ENCODE measurements around the gene FGF14. TPM values are rescaled to one million over a fixed set of nuclear protein-coding genes. Genes with fewer than 3 reads are reported as not detected.

The FGF14 gene
- total RNA-seq, 1 experiment from 2014 or later = not detected

- Histone ChIP-seq H3K27me3 (ENCODE audit: low read length) (no peaks in the 10 kb centered on the region), H3K9ac (ENCODE audit: low read length) (no peak overlapping the region), H3K4me2 (ENCODE audit: low read depth, low read length, poor library complexity, severe bottlenecking) (no peak overlapping the region), H3K4me1 (ENCODE audit: low read length) (no peaks in the 10 kb centered on the region), H3K79me2 (ENCODE audit: low read length) (no peaks in the 10 kb centered on the region), H3K36me3 (ENCODE audit: insufficient read depth, low read length) (no peaks in the 10 kb centered on the region), H2AFZ (ENCODE audit: low read length) (no peak overlapping the region), H3K9me2 (replicated peaks; ENCODE audit: insufficient read depth, low read length) (no peaks in the 10 kb centered on the region), H4K20me1 (ENCODE audit: insufficient read depth, low read depth, low read length) (no peaks in the 10 kb centered on the region), H3K4me3 (ENCODE audit: low read length) (no peak overlapping the region), H3K27ac (ENCODE audit: low read length) (no peak overlapping the region), H3K9me3 (ENCODE audit: low read length) (no peaks in the 10 kb centered on the region)
- no peak for DNase-seq
Observed at GRCh38 chr13:101978552-101979315, 423.1 kb downstream of the FGF14 start.

GRCh38 chr13:101977475-101977874 is 424.4 kb downstream of the FGF14 start:
- H3K4me2 ChIP-seq (ENCODE audit: low read depth, low read length, poor library complexity, severe bottlenecking) = no peak overlapping the region

GRCh38 chr13:101972191-101972590 is 429.7 kb downstream of the FGF14 start:
- Histone ChIP-seq H3K36me3 (ENCODE audit: insufficient read depth, low read length) (no peaks in the 10 kb centered on the region), H4K20me1 (ENCODE audit: insufficient read depth, low read depth, low read length) (no peaks in the 10 kb centered on the region), H3K9me3 (ENCODE audit: low read length) (no peaks in the 10 kb centered on the region), H3K4me2 (ENCODE audit: low read depth, low read length, poor library complexity, severe bottlenecking) (no peak overlapping the region), H3K4me1 (ENCODE audit: low read length) (no peaks in the 10 kb centered on the region), H3K27me3 (ENCODE audit: low read length) (no peaks in the 10 kb centered on the region), H3K79me2 (ENCODE audit: low read length) (no peaks in the 10 kb centered on the region), H2AFZ (ENCODE audit: low read length) (no peak overlapping the region), H3K9me2 (replicated peaks; ENCODE audit: insufficient read depth, low read length) (no peaks in the 10 kb centered on the region), H3K9ac (ENCODE audit: low read length) (no peak overlapping the region), H3K4me3 (ENCODE audit: low read length) (no peak overlapping the region), H3K27ac (ENCODE audit: low read length) (no peak overlapping the region)
- DNase-seq = no peak

More at GRCh38 chr13:101977475-101977874, 424.4 kb downstream of the FGF14 start:
- H3K4me1 ChIP-seq (ENCODE audit: low read length) = no peaks in the 10 kb centered on the region
- H3K27me3 ChIP-seq (ENCODE audit: low read length) = no peaks in the 10 kb centered on the region
- H3K9ac ChIP-seq (ENCODE audit: low read length) = no peak overlapping the region
- no peak overlapping the region for H3K4me3 ChIP-seq (ENCODE audit: low read length)
- H3K36me3 ChIP-seq (ENCODE audit: insufficient read depth, low read length) = no peaks in the 10 kb centered on the region
- H3K79me2 ChIP-seq (ENCODE audit: low read length) = no peaks in the 10 kb centered on the region
- no peaks in the 10 kb centered on the region for H4K20me1 ChIP-seq (ENCODE audit: insufficient read depth, low read depth, low read length)
- no peaks in the 10 kb centered on the region for H3K9me2 ChIP-seq (replicated peaks; ENCODE audit: insufficient read depth, low read length)
- DNase-seq = no peak
- no peaks in the 10 kb centered on the region for H3K9me3 ChIP-seq (ENCODE audit: low read length)
- no peak overlapping the region for H3K27ac ChIP-seq (ENCODE audit: low read length)
- H2AFZ ChIP-seq (ENCODE audit: low read length) = no peak overlapping the region

- no peak overlapping the region for H3K9ac ChIP-seq (ENCODE audit: low read length)
- H3K4me3 ChIP-seq (ENCODE audit: low read length) = no peak overlapping the region
- H3K27ac ChIP-seq (ENCODE audit: low read length) = no peak overlapping the region
- H3K9me3 ChIP-seq (ENCODE audit: low read length) = no peaks in the 10 kb centered on the region
- no peaks in the 10 kb centered on the region for H3K9me2 ChIP-seq (replicated peaks; ENCODE audit: insufficient read depth, low read length)
- H3K4me1 ChIP-seq (ENCODE audit: low read length) = no peaks in the 10 kb centered on the region
- H3K36me3 ChIP-seq (ENCODE audit: insufficient read depth, low read length) = no peaks in the 10 kb centered on the region
- H3K79me2 ChIP-seq (ENCODE audit: low read length) = no peaks in the 10 kb centered on the region
- H4K20me1 ChIP-seq (ENCODE audit: insufficient read depth, low read depth, low read length) = no peaks in the 10 kb centered on the region
- no peak for DNase-seq
- H2AFZ ChIP-seq (ENCODE audit: low read length) = no peak overlapping the region
- no peak overlapping the region for H3K4me2 ChIP-seq (ENCODE audit: low read depth, low read length, poor library complexity, severe bottlenecking)
- H3K27me3 ChIP-seq (ENCODE audit: low read length) = no peaks in the 10 kb centered on the region
Observed at GRCh38 chr13:101970341-101970740, 431.5 kb downstream of the FGF14 start.

GRCh38 chr13:101967781-101968180 is 434.1 kb downstream of the FGF14 start:
- no peak overlapping the region for H3K27ac ChIP-seq (ENCODE audit: low read length)
- no peaks in the 10 kb centered on the region for H3K27me3 ChIP-seq (ENCODE audit: low read length)
- no peaks in the 10 kb centered on the region for H3K9me3 ChIP-seq (ENCODE audit: low read length)
- DNase-seq = no peak
- no peaks in the 10 kb centered on the region for H3K9me2 ChIP-seq (replicated peaks; ENCODE audit: insufficient read depth, low read length)
- no peaks in the 10 kb centered on the region for H3K4me1 ChIP-seq (ENCODE audit: low read length)
- H4K20me1 ChIP-seq (ENCODE audit: insufficient read depth, low read depth, low read length) = no peaks in the 10 kb centered on the region
- H3K36me3 ChIP-seq (ENCODE audit: insufficient read depth, low read length) = no peaks in the 10 kb centered on the region
- H3K4me3 ChIP-seq (ENCODE audit: low read length) = no peak overlapping the region
- no peak overlapping the region for H3K4me2 ChIP-seq (ENCODE audit: low read depth, low read length, poor library complexity, severe bottlenecking)
- H3K79me2 ChIP-seq (ENCODE audit: low read length) = no peaks in the 10 kb centered on the region
- no peak overlapping the region for H2AFZ ChIP-seq (ENCODE audit: low read length)
- no peak overlapping the region for H3K9ac ChIP-seq (ENCODE audit: low read length)

GRCh38 chr13:101967216-101967615 is 434.6 kb downstream of the FGF14 start:
- no peak overlapping the region for H2AFZ ChIP-seq (ENCODE audit: low read length)
- no peaks in the 10 kb centered on the region for H3K9me2 ChIP-seq (replicated peaks; ENCODE audit: insufficient read depth, low read length)
- no peak overlapping the region for H3K4me3 ChIP-seq (ENCODE audit: low read length)
- no peaks in the 10 kb centered on the region for H3K36me3 ChIP-seq (ENCODE audit: insufficient read depth, low read length)
- no peaks in the 10 kb centered on the region for H4K20me1 ChIP-seq (ENCODE audit: insufficient read depth, low read depth, low read length)
- H3K4me1 ChIP-seq (ENCODE audit: low read length) = no peaks in the 10 kb centered on the region
- no peaks in the 10 kb centered on the region for H3K9me3 ChIP-seq (ENCODE audit: low read length)
- H3K27me3 ChIP-seq (ENCODE audit: low read length) = no peaks in the 10 kb centered on the region
- H3K79me2 ChIP-seq (ENCODE audit: low read length) = no peaks in the 10 kb centered on the region
- H3K27ac ChIP-seq (ENCODE audit: low read length) = no peak overlapping the region
- no peak overlapping the region for H3K4me2 ChIP-seq (ENCODE audit: low read depth, low read length, poor library complexity, severe bottlenecking)
- H3K9ac ChIP-seq (ENCODE audit: low read length) = no peak overlapping the region
- DNase-seq = no peak

- H3K36me3 ChIP-seq (ENCODE audit: insufficient read depth, low read length) = no peaks in the 10 kb centered on the region
- no peaks in the 10 kb centered on the region for H3K27me3 ChIP-seq (ENCODE audit: low read length)
- no peak overlapping the region for H2AFZ ChIP-seq (ENCODE audit: low read length)
- H3K4me2 ChIP-seq (ENCODE audit: low read depth, low read length, poor library complexity, severe bottlenecking) = no peak overlapping the region
- no peaks in the 10 kb centered on the region for H3K9me3 ChIP-seq (ENCODE audit: low read length)
- H3K9me2 ChIP-seq (replicated peaks; ENCODE audit: insufficient read depth, low read length) = no peaks in the 10 kb centered on the region
- no peak for DNase-seq
- H3K9ac ChIP-seq (ENCODE audit: low read length) = no peak overlapping the region
- no peaks in the 10 kb centered on the region for H3K79me2 ChIP-seq (ENCODE audit: low read length)
- no peaks in the 10 kb centered on the region for H4K20me1 ChIP-seq (ENCODE audit: insufficient read depth, low read depth, low read length)
- no peaks in the 10 kb centered on the region for H3K4me1 ChIP-seq (ENCODE audit: low read length)
- H3K27ac ChIP-seq (ENCODE audit: low read length) = no peak overlapping the region
- no peak overlapping the region for H3K4me3 ChIP-seq (ENCODE audit: low read length)
Observed at GRCh38 chr13:101965096-101965495, 436.8 kb downstream of the FGF14 start.

GRCh38 chr13:101959016-101959415 is 442.8 kb downstream of the FGF14 start:
- no peak for DNase-seq
- no peaks in the 10 kb centered on the region for H3K9me2 ChIP-seq (replicated peaks; ENCODE audit: insufficient read depth, low read length)
- H3K4me2 ChIP-seq (ENCODE audit: low read depth, low read length, poor library complexity, severe bottlenecking) = no peak overlapping the region
- no peak overlapping the region for H3K4me3 ChIP-seq (ENCODE audit: low read length)
- H2AFZ ChIP-seq (ENCODE audit: low read length) = no peak overlapping the region
- no peak overlapping the region for H3K9ac ChIP-seq (ENCODE audit: low read length)
- no peaks in the 10 kb centered on the region for H3K36me3 ChIP-seq (ENCODE audit: insufficient read depth, low read length)
- no peak overlapping the region for H3K27ac ChIP-seq (ENCODE audit: low read length)
- H3K4me1 ChIP-seq (ENCODE audit: low read length) = no peaks in the 10 kb centered on the region
- no peaks in the 10 kb centered on the region for H4K20me1 ChIP-seq (ENCODE audit: insufficient read depth, low read depth, low read length)
- no peaks in the 10 kb centered on the region for H3K27me3 ChIP-seq (ENCODE audit: low read length)
- no peaks in the 10 kb centered on the region for H3K9me3 ChIP-seq (ENCODE audit: low read length)
- no peaks in the 10 kb centered on the region for H3K79me2 ChIP-seq (ENCODE audit: low read length)
